GM23248 (cell line): ENCODE results near the gene FRMD5. TPM values are rescaled to one million over a fixed set of nuclear protein-coding genes. Genes with fewer than 3 reads are reported as not detected.
"Not testable (repeated sequence)": the region's sequence is repeated elsewhere in the genome, so short reads cannot be mapped to it uniquely, and the experiment has no call there.

ENCODE experiments used
- DNase-seq: peaks from one replicate; pipeline ENCODE4 v3.0.0-alpha.2; 2015
- H2AFZ ChIP-seq: fragments of 200-600 bp; sonication (generic); 2 replicates; pipeline ENCODE4 v1.6.1; 2016; ENCODE audit warnings: antibody characterized with exemption
- H3F3A ChIP-seq: fragments of 200-600 bp; sonication (generic); 2 replicates; pipeline ENCODE4 v1.6.1; 2016; ENCODE audit warnings: mild to moderate bottlenecking, antibody characterized with exemption, mixed run types; ENCODE audit not compliant: insufficient read depth
- H3K27ac ChIP-seq: fragments of 200-600 bp; sonication (generic); 2 replicates; pipeline ENCODE4 v1.5.1; 2016; ENCODE audit warnings: mild to moderate bottlenecking
- H3K27me3 ChIP-seq: fragments of 200-600 bp; sonication (generic); replicated peaks from 2 replicates; pipeline ENCODE4 v1.6.1; 2016; ENCODE audit warnings: mild to moderate bottlenecking; ENCODE audit not compliant: insufficient read depth
- H3K36me3 ChIP-seq: fragments of 200-600 bp; sonication (generic); 2 replicates; pipeline ENCODE4 v1.6.1; 2016; ENCODE audit warnings: low read depth, mild to moderate bottlenecking
- H3K4me1 ChIP-seq: fragments of 200-600 bp; sonication (generic); 2 replicates; pipeline ENCODE4 v1.6.1; 2016; ENCODE audit warnings: mild to moderate bottlenecking; ENCODE audit not compliant: insufficient read depth
- H3K4me2 ChIP-seq: fragments of 200-600 bp; sonication (generic); one replicate; pipeline ENCODE4 v1.6.1; 2016; ENCODE audit warnings: mild to moderate bottlenecking; ENCODE audit not compliant: unreplicated experiment
- H3K4me3 ChIP-seq: fragments of 200-600 bp; sonication (generic); 2 replicates; pipeline ENCODE4 v1.5.1; 2016; ENCODE audit warnings: mild to moderate bottlenecking
- H3K79me2 ChIP-seq: fragments of 200-600 bp; sonication (generic); 2 replicates; pipeline ENCODE4 v1.6.1; 2016; ENCODE audit warnings: mild to moderate bottlenecking; ENCODE audit not compliant: insufficient read depth
- H3K9ac ChIP-seq: fragments of 200-600 bp; sonication (generic); 2 replicates; pipeline ENCODE4 v1.6.1; 2016; ENCODE audit warnings: mild to moderate bottlenecking
- H3K9me2 ChIP-seq: fragments of 200-600 bp; sonication (generic); 2 replicates; pipeline ENCODE4 v1.6.1; 2016; ENCODE audit warnings: mixed run types, mild to moderate bottlenecking, moderate library complexity; ENCODE audit not compliant: insufficient read depth
- H3K9me3 ChIP-seq: fragments of 200-600 bp; sonication (generic); one replicate; pipeline ENCODE4 v1.6.1; 2017; ENCODE audit warnings: low read depth
- H4K20me1 ChIP-seq: fragments of 200-600 bp; sonication (generic); 2 replicates; pipeline ENCODE4 v1.6.0; 2016; ENCODE audit not compliant: insufficient read depth
- EZH2 ChIP-seq: fragments of 200-600 bp; sonication (generic); IDR thresholded peaks from 2 replicates; pipeline ENCODE4 v1.6.1; 2018; ENCODE audit warnings: antibody characterized with exemption, mild to moderate bottlenecking; ENCODE audit not compliant: insufficient read depth, poor library complexity, severe bottlenecking
- EZH2phosphoT487 ChIP-seq: fragments of 200-600 bp; sonication (generic); IDR thresholded peaks from 2 replicates; pipeline ENCODE4 v1.6.1; 2018; ENCODE audit warnings: antibody characterized with exemption, moderate library complexity, mild to moderate bottlenecking, low read depth; ENCODE audit not compliant: insufficient read depth
- WGBS, 2 experiments: methylation state at CpG; one replicate each; pipeline ENCODE4 v1.1.6; 2015 to 2017; ENCODE audit warnings: low lambda C conversion rate in 2 of 2, low coverage in 1 of 2; ENCODE audit errors: missing lambda C conversion rate in 2 of 2; 5-methylcytosine and 5-hydroxymethylcytosine counted together
- in situ Hi-C: fragments of 300-500 bp; cut with MboI; formaldehyde crosslinking; loops from 2 replicates; pipeline ENCODE4 v1.15.0; 2020
- polyA plus RNA-seq: library from polyadenylated mRNA; unstranded; fragments of >200 nt; fragmentation: Nextera tagmentation; extraction: Ambion mirVana; gene quantifications from 2 replicates; pipeline ENCODE4 v1.2.1, GENCODE V29; 2016
- total RNA-seq: library from RNA; depleted of rRNA; stranded (reverse); fragments of >200 nt; shearing (Covaris generic); gene quantifications from 2 replicates; pipeline ENCODE4 v1.2.3, GENCODE V29; 2014

The FRMD5 gene
- total and polyA plus RNA-seq, 2 experiments from 2014 or later: 0.65 to 2.9 TPM

DNA sequence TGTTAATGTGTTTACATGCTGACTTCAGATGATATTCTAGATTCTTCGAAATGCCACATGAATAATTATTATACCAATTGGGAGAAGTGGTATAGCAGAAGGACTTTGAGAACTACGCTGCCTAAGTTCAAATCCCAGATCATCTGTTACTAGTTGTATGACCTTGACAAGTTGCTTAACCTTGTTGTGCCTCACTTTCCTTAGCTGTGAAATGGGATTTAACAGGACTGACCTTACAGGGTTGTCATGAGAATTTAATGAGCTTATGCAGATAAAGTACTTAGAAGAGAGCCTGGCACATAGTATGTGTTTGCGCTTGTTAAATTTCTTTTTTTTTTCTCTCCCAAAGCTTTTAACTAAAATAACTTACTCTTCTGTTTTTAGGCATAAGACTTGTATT lies 343.8 kb downstream of the FRMD5 start:
- no peak overlapping the region for H3K9ac ChIP-seq
- 0 out of 2 replicates have a peak, but pooled peaks cover 7% of the 10 kb centered on the region for H3K36me3 ChIP-seq
- H3K27me3 ChIP-seq: no peaks in the 10 kb centered on the region
- no peak overlapping the region for H3K4me2 ChIP-seq
- no peak overlapping the region for H2AFZ ChIP-seq
- no peaks in the 10 kb centered on the region for H3K9me2 ChIP-seq
- WGBS, 2 experiments: 99 to 100% methylated on average over 3 of the region's 3 CpGs
- in situ Hi-C loops: no loop called here
- no peak overlapping the region for H3K4me3 ChIP-seq
- H3K4me1 ChIP-seq: no peaks in the 10 kb centered on the region
- H3K79me2 ChIP-seq: no peaks in the 10 kb centered on the region
- H4K20me1 ChIP-seq: no peaks in the 10 kb centered on the region
- no peak for DNase-seq
- no peak overlapping the region for H3K27ac ChIP-seq
- TF ChIP-seq EZH2: no peak
- no peak for TF ChIP-seq EZH2phosphoT487
- H3F3A ChIP-seq: no peaks in the 10 kb centered on the region
- H3K9me3 ChIP-seq: no peaks in the 10 kb centered on the region

DNA sequence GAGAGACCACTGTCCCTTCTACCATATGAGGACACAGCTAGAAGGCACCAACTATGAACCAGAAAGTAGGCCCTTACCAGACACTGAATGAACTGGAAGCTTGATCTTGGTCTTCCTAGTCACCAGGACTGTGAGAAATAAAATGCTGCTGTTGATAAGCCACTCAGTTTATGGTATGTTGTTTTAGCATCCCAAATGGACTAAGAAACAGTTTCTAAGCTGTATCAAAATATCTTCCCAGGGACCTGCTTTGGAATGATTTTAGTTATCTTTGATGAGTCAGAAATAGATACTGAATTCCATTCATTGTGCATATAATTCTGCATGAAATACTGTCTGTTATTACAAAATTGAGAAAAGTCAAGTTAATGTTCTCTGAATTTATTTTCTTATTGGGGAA lies 349.6 kb downstream of the FRMD5 start:
- H2AFZ ChIP-seq: no peak overlapping the region
- no peak for DNase-seq
- in situ Hi-C loops: no loop called here
- H3K4me2 ChIP-seq: no peak overlapping the region
- TF ChIP-seq EZH2 (no peak), EZH2phosphoT487 (no peak)
- H3K27me3 ChIP-seq: no peaks in the 10 kb centered on the region
- H3K27ac ChIP-seq: no peak overlapping the region
- H3K4me3 ChIP-seq: no peak overlapping the region
- H3F3A ChIP-seq: no peaks in the 10 kb centered on the region
- H4K20me1 ChIP-seq: no peaks in the 10 kb centered on the region
- no peak overlapping the region for H3K9ac ChIP-seq
- no peaks in the 10 kb centered on the region for H3K4me1 ChIP-seq
- no peaks in the 10 kb centered on the region for H3K79me2 ChIP-seq
- no peaks in the 10 kb centered on the region for H3K9me3 ChIP-seq
- H3K36me3 ChIP-seq: no peaks in the 10 kb centered on the region
- H3K9me2 ChIP-seq: no peaks in the 10 kb centered on the region

- in situ Hi-C loops, DNase-seq, H3K9ac ChIP-seq, H2AFZ ChIP-seq, H3F3A ChIP-seq, H3K4me1 ChIP-seq, H3K27ac ChIP-seq, H3K36me3 ChIP-seq, H4K20me1 ChIP-seq, H3K4me2 ChIP-seq, H3K4me3 ChIP-seq, H3K9me3 ChIP-seq, H3K9me2 ChIP-seq, H3K27me3 ChIP-seq: not testable (repeated sequence)
- peaks cover 21% of the 10 kb centered on the region for H3K79me2 ChIP-seq
- WGBS, 2 experiments: 96 to 100% methylated on average over 6 of the region's 6 CpGs
Measured at GRCh38 chr15:43832485-43832884, 362.6 kb downstream of the FRMD5 start.

DNA sequence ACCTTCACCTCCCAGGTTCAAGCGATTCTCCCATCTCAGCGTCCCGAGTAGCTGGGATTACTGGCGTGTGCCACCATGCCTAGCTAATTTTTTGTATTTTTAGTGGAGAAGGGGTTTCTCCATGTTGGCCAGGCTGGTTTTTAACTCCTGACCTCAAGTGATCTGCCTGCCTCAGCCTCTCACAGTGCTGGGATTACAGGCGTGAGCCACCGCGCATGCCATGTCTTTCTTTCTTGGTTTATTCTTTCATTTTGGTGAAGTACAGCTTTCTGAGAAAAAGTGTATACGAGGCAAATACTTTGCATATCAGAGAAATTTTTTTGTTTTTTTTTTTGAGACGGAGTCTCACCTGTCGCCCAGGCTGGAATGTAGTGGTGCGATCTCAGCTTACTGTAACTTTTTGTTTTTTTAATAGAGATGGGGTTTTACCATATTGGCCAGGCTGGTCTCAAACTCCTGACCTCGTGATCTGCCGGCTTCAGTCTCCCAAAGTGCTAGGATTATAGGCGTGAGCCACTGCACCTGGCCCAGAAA lies 363.5 kb downstream of the FRMD5 start:
- DNase-seq, H4K20me1 ChIP-seq, H3K4me2 ChIP-seq, H3K36me3 ChIP-seq, H3K9ac ChIP-seq, H3K27ac ChIP-seq, H3K27me3 ChIP-seq, H3K9me2 ChIP-seq, H2AFZ ChIP-seq, H3K4me3 ChIP-seq, H3K9me3 ChIP-seq, in situ Hi-C loops: not testable (repeated sequence)
- WGBS, 2 experiments: 97 to 98% methylated on average over 14 of the region's 14 CpGs
- H3K79me2 ChIP-seq: peaks cover 28% of the 10 kb centered on the region
- 0 out of 2 replicates have a peak, but pooled peaks cover 11% of the 10 kb centered on the region for H3K4me1 ChIP-seq
- H3F3A ChIP-seq: peaks cover 12% of the 10 kb centered on the region; the same call in 1 of the 2 replicates

DNA sequence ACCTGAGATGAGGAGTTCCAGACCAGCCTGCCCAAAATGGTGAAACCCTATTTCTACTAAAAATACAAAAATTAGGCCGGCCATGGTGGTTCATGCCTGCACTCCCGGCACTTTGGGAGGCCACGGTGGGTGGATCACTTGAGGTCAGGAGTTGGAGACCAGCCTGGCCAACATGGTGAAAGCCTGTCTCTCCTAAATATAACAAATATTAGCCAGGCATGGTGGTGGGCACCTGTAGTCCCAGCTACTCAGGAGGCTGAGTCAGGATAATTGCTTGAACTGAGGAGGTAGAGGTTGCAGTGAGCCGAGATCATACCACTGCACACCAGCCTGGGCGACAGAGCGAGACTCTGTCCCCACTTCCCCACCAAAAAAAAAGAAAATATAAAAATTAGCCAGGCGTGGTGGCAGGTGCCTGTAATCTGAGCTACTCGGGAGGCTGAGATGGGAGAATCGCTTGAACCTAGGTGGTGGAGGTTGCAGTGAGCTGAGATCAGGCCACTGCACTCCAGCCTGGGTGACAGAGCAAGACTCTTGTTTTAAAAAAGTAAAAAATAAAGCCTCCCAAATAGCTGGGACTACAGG lies 364.3 kb downstream of the FRMD5 start:
- 0 out of 2 replicates have a peak, but pooled peaks cover 14% of the 10 kb centered on the region for H3K4me1 ChIP-seq
- H3K4me2 ChIP-seq, H3K36me3 ChIP-seq, H3K27ac ChIP-seq, H3K9ac ChIP-seq, H3K9me3 ChIP-seq, DNase-seq, H3K27me3 ChIP-seq, H4K20me1 ChIP-seq, H3K4me3 ChIP-seq, in situ Hi-C loops, H2AFZ ChIP-seq, H3K9me2 ChIP-seq: not testable (repeated sequence)
- peaks cover 36% of the 10 kb centered on the region for H3K79me2 ChIP-seq
- H3F3A ChIP-seq: peaks cover 12% of the 10 kb centered on the region; the same call in 1 of the 2 replicates
- WGBS, 2 experiments: 97% methylated on average over 9 of the region's 9 CpGs

DNA sequence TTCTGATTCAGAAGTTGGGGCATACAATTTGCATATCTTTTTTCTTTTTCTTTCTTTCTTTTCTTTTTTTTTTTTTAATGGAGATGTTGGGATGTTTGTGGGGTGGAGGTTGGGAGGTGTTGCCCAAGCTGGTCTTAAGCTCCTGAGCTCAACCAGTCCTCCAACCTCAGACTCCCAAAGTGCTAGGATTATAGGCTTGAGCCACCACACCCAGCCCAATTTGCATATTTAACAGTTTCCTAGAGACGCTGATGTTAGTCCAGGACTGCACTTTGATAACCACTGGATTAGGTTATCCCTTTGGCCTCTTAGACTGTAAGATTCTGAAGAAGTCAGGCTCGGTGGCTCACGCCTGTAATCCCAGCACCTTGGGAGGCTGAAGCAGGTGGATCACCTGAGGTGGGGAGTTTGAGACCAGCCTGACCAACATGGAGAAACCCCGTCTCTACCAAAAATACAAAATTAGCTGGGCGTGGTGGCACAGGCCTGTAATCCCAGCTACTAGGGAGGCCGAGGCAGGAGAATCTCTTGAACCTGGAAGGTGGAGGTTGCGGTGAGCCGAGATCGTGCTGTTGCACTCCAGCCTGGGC lies 365.0 kb downstream of the FRMD5 start:
- H3K4me3 ChIP-seq, H3K9me3 ChIP-seq, H4K20me1 ChIP-seq, DNase-seq, H3K4me2 ChIP-seq, H3K27me3 ChIP-seq, H3K9ac ChIP-seq, H3K9me2 ChIP-seq, H3K27ac ChIP-seq, H2AFZ ChIP-seq, in situ Hi-C loops, H3K36me3 ChIP-seq: not testable (repeated sequence)
- Histone ChIP-seq H3K4me1 (0 out of 2 replicates have a peak, but pooled peaks cover 14% of the 10 kb centered on the region), H3K79me2 (peaks cover 37% of the 10 kb centered on the region), H3F3A (peaks cover 12% of the 10 kb centered on the region; the same call in 1 of the 2 replicates)
- WGBS, 2 experiments: 97 to 100% methylated on average over 9 of the region's 9 CpGs
